Body of pancreas (tissue), 4 donors: ENCODE measurements around the gene POFUT2. TPM values are rescaled to one million over a fixed set of nuclear protein-coding genes. Genes with fewer than 3 reads are reported as not detected.

Experiments used
- ATAC-seq: fragments of 150-250 bp; one replicate; pipeline ENCODE4 v1.9.1; 2016
- DNase-seq, 4 donors: peaks; one replicate each; pipeline ENCODE4 v3.0.0-alpha.2; 2019
- H3K27ac ChIP-seq, 4 donors: fragments of 200-600 bp; sonication (generic); 1 replicate in 3 of 4; 2 replicates in 1 of 4; pipeline versions ENCODE4 v1.5.1 to v1.6.1; 2016 to 2019; ENCODE audit warnings: mild to moderate bottlenecking in 1 of 4, mixed read lengths in 1 of 4, moderate library complexity in 1 of 4
- H3K27me3 ChIP-seq, 2 donors: fragments of 200-600 bp; sonication (generic); one replicate each; pipeline ENCODE4 v1.6.0; 2016; ENCODE audit warnings: mild to moderate bottlenecking in 1 of 2
- H3K36me3 ChIP-seq, 2 donors: fragments of 200-600 bp; sonication (generic); replicated peaks in 1 of 2; 2 replicates each; pipeline ENCODE4 v1.5.1; 2016; ENCODE audit warnings: low read depth in 2 of 2; ENCODE audit not compliant: insufficient read depth in 1 of 2
- H3K4me1 ChIP-seq: fragments of 200-600 bp; sonication (generic); one replicate; pipeline ENCODE4 v1.6.0; 2016
- H3K4me3 ChIP-seq, 2 donors: fragments of 200-600 bp; sonication (generic); 1 replicate in 1 of 2; 2 replicates in 1 of 2; pipeline ENCODE4 v1.5.1; 2016 to 2019
- H3K9me3 ChIP-seq, 3 donors: fragments of 200-600 bp; sonication (generic); 1 replicate in 2 of 3; 2 replicates in 1 of 3; pipeline ENCODE4 v1.5.1; 2016
- POLR2A ChIP-seq, 3 donors: fragments of 450-650 bp; IDR thresholded peaks; one replicate each; pipeline ENCODE4 v1.6.1; 2016; ENCODE audit warnings: antibody characterized with exemption in 3 of 3, mild to moderate bottlenecking in 2 of 3
- WGBS, 2 donors: methylation state at CpG; one replicate each; pipeline ENCODE4 v1.1.5; 2017; 5-methylcytosine and 5-hydroxymethylcytosine counted together
- intact Hi-C: fragments of 100-400 bp; cut with DNase I; formaldehyde crosslinking; loops from one replicate; pipeline ENCODE4 v1.15.1; 2023
- total RNA-seq, 2 donors: library from RNA; depleted of rRNA; stranded (reverse); fragments of >200 nt; gene quantifications; one replicate each; pipeline ENCODE4 v1.1.0, GENCODE V29; 2016
- TF ChIP-seq, protein P1 (sequence below), 7 experiments: fragments of 450-650 bp in 4 of 7; fragments of 200-600 bp in 3 of 7; sonication (generic) in 3 of 7; IDR thresholded peaks; one replicate each; pipeline ENCODE4 v1.5.1; 2016 to 2019; ENCODE audit warnings: antibody characterized with exemption in 7 of 7

The POFUT2 gene
- total RNA-seq, 2 donors from 2014 or later = 16.3 to 46.1 TPM

DNA sequence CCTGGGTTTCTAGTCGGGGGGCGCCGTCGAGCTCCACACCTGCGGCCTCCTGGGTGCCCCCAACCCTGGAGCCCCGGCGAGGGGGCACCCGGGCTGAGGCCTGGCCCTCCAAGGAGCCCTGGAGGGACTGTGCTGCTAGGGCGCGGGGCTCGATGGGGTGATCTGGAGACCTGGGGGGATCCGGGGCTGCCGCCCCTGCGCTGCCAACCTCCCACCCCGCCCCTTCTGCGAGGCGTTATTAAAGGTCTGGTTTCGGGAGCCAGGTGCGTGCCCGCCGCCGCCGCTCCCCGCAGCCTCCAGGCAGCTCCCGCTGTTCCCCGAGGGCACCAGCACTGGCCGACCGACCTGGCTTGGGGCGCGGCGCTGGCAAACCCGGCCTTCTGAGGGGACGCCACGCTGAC is 746 bp upstream of the POFUT2 start:
- Histone ChIP-seq H3K36me3 (peaks cover 0 to 16% of the 10 kb centered on the region in 2 donors), H3K4me1 (peaks cover 42% of the 10 kb centered on the region), H3K27me3 (no peaks in the 10 kb centered on the region), H3K27ac (peak overlapping the region; percentile 42 to 85 (median 72)), H3K9me3 (no peaks in the 10 kb centered on the region), H3K4me3 (peak overlapping the region; percentile 55 to 86)
- TF ChIP-seq, protein P1, sequence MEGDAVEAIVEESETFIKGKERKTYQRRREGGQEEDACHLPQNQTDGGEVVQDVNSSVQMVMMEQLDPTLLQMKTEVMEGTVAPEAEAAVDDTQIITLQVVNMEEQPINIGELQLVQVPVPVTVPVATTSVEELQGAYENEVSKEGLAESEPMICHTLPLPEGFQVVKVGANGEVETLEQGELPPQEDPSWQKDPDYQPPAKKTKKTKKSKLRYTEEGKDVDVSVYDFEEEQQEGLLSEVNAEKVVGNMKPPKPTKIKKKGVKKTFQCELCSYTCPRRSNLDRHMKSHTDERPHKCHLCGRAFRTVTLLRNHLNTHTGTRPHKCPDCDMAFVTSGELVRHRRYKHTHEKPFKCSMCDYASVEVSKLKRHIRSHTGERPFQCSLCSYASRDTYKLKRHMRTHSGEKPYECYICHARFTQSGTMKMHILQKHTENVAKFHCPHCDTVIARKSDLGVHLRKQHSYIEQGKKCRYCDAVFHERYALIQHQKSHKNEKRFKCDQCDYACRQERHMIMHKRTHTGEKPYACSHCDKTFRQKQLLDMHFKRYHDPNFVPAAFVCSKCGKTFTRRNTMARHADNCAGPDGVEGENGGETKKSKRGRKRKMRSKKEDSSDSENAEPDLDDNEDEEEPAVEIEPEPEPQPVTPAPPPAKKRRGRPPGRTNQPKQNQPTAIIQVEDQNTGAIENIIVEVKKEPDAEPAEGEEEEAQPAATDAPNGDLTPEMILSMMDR (IDR thresholded peaks at IDR 0.05) = no peak
- no peak for TF ChIP-seq POLR2A (IDR thresholded peaks at IDR 0.05)
- WGBS, 2 donors = 9 to 28% methylated on average over 6 to 31 of the region's 34 CpGs
- ATAC-seq (no peak), DNase-seq (no peak)
- intact Hi-C loops = loop anchor here (10.0 kb wide), 1 partner anchor 256 kb away; the partner anchor contains the start of gene SLC19A1

DNA sequence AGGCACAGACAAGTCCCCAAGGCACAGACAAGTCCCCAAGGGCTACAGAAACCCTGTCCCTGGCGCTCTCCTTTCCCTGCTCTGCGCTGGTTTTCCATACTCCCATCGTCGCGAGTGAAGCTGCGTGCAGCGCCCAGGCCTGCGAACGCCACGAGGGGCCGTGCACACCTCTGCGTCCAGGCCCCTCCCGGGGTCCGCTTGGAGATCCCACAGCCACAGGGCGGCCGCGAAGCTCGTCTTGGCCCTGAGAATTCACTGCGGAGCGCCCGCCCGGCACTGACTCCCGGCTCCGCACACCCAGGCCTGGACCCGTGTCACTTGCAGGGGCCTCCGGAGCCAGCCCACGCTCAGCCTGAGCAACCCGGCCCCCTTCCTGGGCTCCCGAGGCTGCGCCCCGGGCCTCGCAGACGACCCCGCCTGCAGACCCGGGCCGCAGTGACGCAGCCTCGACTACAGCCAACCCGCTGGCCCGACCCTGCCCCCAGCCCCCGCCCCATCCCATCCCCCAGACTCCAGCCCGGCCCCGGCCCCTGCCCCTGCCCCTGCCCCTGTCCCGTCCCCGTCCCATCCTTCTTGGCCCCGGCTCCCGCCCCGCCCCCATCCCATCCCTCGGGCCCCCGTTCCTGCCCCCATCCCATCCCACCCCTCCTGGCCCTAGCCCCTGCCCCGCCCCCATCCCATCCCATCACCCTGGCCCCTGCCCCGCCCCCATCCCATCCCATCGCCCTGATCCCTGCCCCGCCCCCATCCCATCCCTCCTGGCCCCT is 841 bp downstream of the POFUT2 start:
- no peak for TF ChIP-seq POLR2A (IDR thresholded peaks at IDR 0.05)
- TF ChIP-seq, protein P1 (IDR thresholded peaks at IDR 0.05) = no peak
- DNase-seq (peak in 1 of 4 donors; percentile 34), ATAC-seq (no peak)
- Histone ChIP-seq H3K4me1 (peaks cover 26% of the 10 kb centered on the region), H3K9me3 (no peaks in the 10 kb centered on the region), H3K36me3 (peaks cover 1 to 16% of the 10 kb centered on the region in 2 donors), H3K27ac (peak overlapping the region in 1 of 4 donors; percentile 65), H3K4me3 (peak overlapping the region; percentile 86 to 91), H3K27me3 (no peaks in the 10 kb centered on the region)
- intact Hi-C loops = loop anchor here (10.0 kb wide), 1 partner anchor 258 kb away; the partner anchor contains the start of gene SLC19A1
- 4% methylated on average over 41 of the region's 54 CpGs; no CpG with 5 or more reads in 1 of the 2 donors for WGBS, 2 donors

DNA sequence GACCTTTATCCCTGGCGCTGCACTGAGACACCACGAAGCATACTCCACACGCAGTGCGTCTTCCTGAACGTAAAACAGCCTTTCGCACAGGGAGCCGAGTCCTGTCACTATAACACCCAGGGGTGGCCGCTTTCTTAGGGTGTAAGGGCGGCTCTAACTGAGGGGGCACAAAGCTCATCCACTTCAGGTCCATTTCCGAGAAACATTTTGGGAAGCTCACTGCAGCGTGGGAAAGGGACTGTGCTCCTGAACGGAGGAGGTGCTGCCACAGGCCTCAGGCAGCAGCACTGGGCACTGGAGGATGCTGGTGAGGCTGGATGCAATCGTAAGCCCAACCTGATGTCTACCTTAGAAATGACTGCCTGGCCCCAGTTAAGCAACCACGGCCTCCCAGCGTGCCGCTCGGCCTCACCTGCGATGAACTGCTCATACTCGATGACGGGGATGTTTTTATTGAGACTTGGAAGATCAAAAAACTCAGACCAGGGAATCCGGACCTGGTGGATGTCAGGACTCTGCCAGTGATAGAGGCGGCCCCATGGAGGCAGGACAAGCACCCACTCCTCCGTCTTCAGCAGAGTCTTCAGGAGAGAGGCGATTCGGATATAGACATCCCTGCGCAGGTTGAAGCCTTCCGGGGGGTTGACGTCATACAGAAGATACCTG is 2.3 kb downstream of the POFUT2 start:
- WGBS, 2 donors = 88 to 93% methylated on average over 27 to 28 of the region's 28 CpGs
- Histone ChIP-seq H3K4me3 (no peak overlapping the region), H3K36me3 (peaks cover 11 to 18% of the 10 kb centered on the region in 2 donors), H3K27ac (no peak overlapping the region), H3K27me3 (no peaks in the 10 kb centered on the region), H3K9me3 (no peaks in the 10 kb centered on the region), H3K4me1 (peaks cover 14% of the 10 kb centered on the region)
- DNase-seq = peak in 1 of 4 donors; percentile 9
- no peak for ATAC-seq
- intact Hi-C loops = loop anchor here (10.0 kb wide), 1 partner anchor 259 kb away; the partner anchor contains the start of gene SLC19A1
- TF ChIP-seq, protein P1 (IDR thresholded peaks at IDR 0.05) = no peak
- no peak for TF ChIP-seq POLR2A (IDR thresholded peaks at IDR 0.05)

DNA sequence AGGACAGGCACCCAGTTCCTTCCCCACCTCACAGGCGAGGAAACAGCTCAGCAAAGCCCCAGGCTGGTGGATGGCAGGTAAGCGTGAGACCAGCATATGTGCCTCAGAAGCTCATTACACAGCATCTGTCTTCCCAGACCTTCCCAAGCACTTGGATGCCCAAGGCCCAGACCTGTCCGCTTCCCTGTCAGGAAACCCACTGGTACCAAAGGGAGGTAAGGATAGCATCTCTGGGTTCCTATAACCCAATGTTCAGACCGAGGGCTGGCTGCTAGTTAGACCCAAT is 3.3 kb downstream of the POFUT2 start:
- intact Hi-C loops = loop anchor here (10.0 kb wide), 1 partner anchor 260 kb away; the partner anchor contains the start of gene SLC19A1
- Histone ChIP-seq H3K4me1 (peaks cover 14% of the 10 kb centered on the region), H3K9me3 (no peaks in the 10 kb centered on the region), H3K36me3 (peaks cover 11 to 24% of the 10 kb centered on the region in 2 donors), H3K27ac (no peak overlapping the region), H3K27me3 (no peaks in the 10 kb centered on the region), H3K4me3 (no peak overlapping the region)
- ATAC-seq (no peak), DNase-seq (no peak)
- TF ChIP-seq POLR2A (IDR thresholded peaks at IDR 0.05) = no peak
- TF ChIP-seq, protein P1 (IDR thresholded peaks at IDR 0.05) = no peak
- 67 to 96% methylated on average over 1 to 4 of the region's 4 CpGs for WGBS, 2 donors
